HepG2 (cell line): ENCODE measurements around the gene RNF126. TPM values are rescaled to one million over a fixed set of nuclear protein-coding genes. Genes with fewer than 3 reads are reported as not detected.

Source experiments
- AHR ChIP-seq: IDR thresholded peaks from 2 replicates; pipeline ENCODE4 v1.6.1; 2018; ENCODE audit warnings: missing genetic modification reagents, missing compliant biosample characterization
- CHD4 ChIP-seq: fragments of 200-600 bp; sonication (generic); IDR thresholded peaks from 2 replicates; pipeline ENCODE4 v1.7.0; 2017; ENCODE audit warnings: mild to moderate bottlenecking, low read length, borderline replicate concordance
- HIVEP1 ChIP-seq: sonication (generic); formaldehyde crosslinking; IDR thresholded peaks from 2 replicates; pipeline ENCODE4 v1.4.0; 2020; ENCODE audit warnings: mild to moderate bottlenecking, missing genetic modification reagents
- IKZF5 ChIP-seq: IDR thresholded peaks from 2 replicates; pipeline ENCODE4 v1.6.1; 2018; ENCODE audit warnings: missing genetic modification reagents, mild to moderate bottlenecking, missing compliant biosample characterization
- MED1 ChIP-seq: sonication (generic); formaldehyde crosslinking; IDR thresholded peaks from 2 replicates; pipeline ENCODE4 v1.4.0; 2020; ENCODE audit warnings: missing genetic modification reagents
- MIER2 ChIP-seq: IDR thresholded peaks from 2 replicates; pipeline ENCODE4 v1.6.1; 2016; ENCODE audit warnings: missing biosample characterization, missing genetic modification reagents
- MIXL1 ChIP-seq: IDR thresholded peaks from 2 replicates; pipeline ENCODE4 v1.6.1; 2016
- MXI1 ChIP-seq: IDR thresholded peaks from 3 replicates; pipeline ENCODE4 v1.6.1; 2012; ENCODE audit warnings: low read depth, low read length, inconsistent platforms, borderline replicate concordance
- NONO ChIP-seq, 2 experiments: fragments of 450-650 bp in 1 of 2; sonication (generic) in 1 of 2; formaldehyde crosslinking in 1 of 2; IDR thresholded peaks in 1 of 2; conservative IDR thresholded peaks in 1 of 2; 2 replicates each; pipeline versions ENCODE4 v1.6.1 to v1.8.0; 2017 to 2022; ENCODE audit warnings: mild to moderate bottlenecking in 1 of 2, missing genetic modification reagents in 1 of 2, moderate library complexity in 1 of 2
- PLSCR1 ChIP-seq: sonication (generic); formaldehyde crosslinking; IDR thresholded peaks from 2 replicates; pipeline ENCODE4 v1.5.0; 2020; ENCODE audit warnings: missing genetic modification reagents, mild to moderate bottlenecking, borderline replicate concordance
- POGZ ChIP-seq: sonication (generic); formaldehyde crosslinking; IDR thresholded peaks from 2 replicates; pipeline ENCODE4 v1.4.0; 2020; ENCODE audit warnings: mild to moderate bottlenecking, missing genetic modification reagents
- SOX5 ChIP-seq: IDR thresholded peaks from 2 replicates; pipeline ENCODE4 v1.6.1; 2016; ENCODE audit warnings: borderline replicate concordance
- SOX6 ChIP-seq, 2 experiments: fragments of 450-650 bp in 1 of 2; sonication (generic) in 1 of 2; formaldehyde crosslinking in 1 of 2; IDR thresholded peaks; 2 replicates each; pipeline versions ENCODE4 v1.4.0 to v1.6.1; 2017 to 2020; ENCODE audit warnings: antibody characterized with exemption in 1 of 2, mild to moderate bottlenecking in 1 of 2, missing genetic modification reagents in 1 of 2
- STAG1 ChIP-seq: sonication (generic); formaldehyde crosslinking; IDR thresholded peaks from 2 replicates; pipeline ENCODE4 v1.4.0; 2020; ENCODE audit warnings: missing genetic modification reagents
- THAP11 ChIP-seq: IDR thresholded peaks from 2 replicates; pipeline ENCODE4 v1.6.1; 2016; ENCODE audit warnings: missing biosample characterization, missing genetic modification reagents
- THRA ChIP-seq: sonication (generic); formaldehyde crosslinking; IDR thresholded peaks from 2 replicates; pipeline ENCODE4 v1.4.0; 2020; ENCODE audit warnings: missing genetic modification reagents, borderline replicate concordance
- ZBTB7A ChIP-seq: sonication (generic); formaldehyde crosslinking; IDR thresholded peaks from 2 replicates; pipeline ENCODE4 v1.8.0; 2022; ENCODE audit warnings: mild to moderate bottlenecking, missing genetic modification reagents
- ZNF138 ChIP-seq: sonication (generic); formaldehyde crosslinking; IDR thresholded peaks from 2 replicates; pipeline ENCODE4 v1.5.0; 2020; ENCODE audit warnings: mild to moderate bottlenecking, low read depth, missing genetic modification reagents
- ZNF160 ChIP-seq: sonication (generic); formaldehyde crosslinking; IDR thresholded peaks from 2 replicates; pipeline ENCODE4 v1.8.0; 2022; ENCODE audit warnings: mild to moderate bottlenecking, inconsistent platforms, missing genetic modification reagents
- ZNF329 ChIP-seq: sonication (generic); formaldehyde crosslinking; IDR thresholded peaks from 2 replicates; pipeline ENCODE4 v1.9.0; 2021; ENCODE audit warnings: low read depth, mild to moderate bottlenecking, missing genetic modification reagents
- ZNF33B ChIP-seq: sonication (generic); formaldehyde crosslinking; IDR thresholded peaks from 2 replicates; pipeline ENCODE4 v1.5.1; 2020; ENCODE audit warnings: mild to moderate bottlenecking, missing genetic modification reagents
- ZNF547 ChIP-seq: sonication (generic); formaldehyde crosslinking; IDR thresholded peaks from 2 replicates; pipeline ENCODE4 v1.5.1; 2020; ENCODE audit warnings: mild to moderate bottlenecking, missing genetic modification reagents
- ZNF552 ChIP-seq: sonication (generic); formaldehyde crosslinking; IDR thresholded peaks from 2 replicates; pipeline ENCODE4 v1.9.0; 2022; ENCODE audit warnings: missing genetic modification reagents, mild to moderate bottlenecking, borderline replicate concordance
- ZNF605 ChIP-seq: sonication (generic); formaldehyde crosslinking; IDR thresholded peaks from 2 replicates; pipeline ENCODE4 v1.8.0; 2022; ENCODE audit warnings: mild to moderate bottlenecking, missing genetic modification reagents
- ZNF607 ChIP-seq: sonication (generic); formaldehyde crosslinking; IDR thresholded peaks from 2 replicates; pipeline ENCODE4 v1.5.1; 2020; ENCODE audit warnings: missing genetic modification reagents, mild to moderate bottlenecking, borderline replicate concordance
- ZNF790 ChIP-seq: sonication (generic); formaldehyde crosslinking; IDR thresholded peaks from 2 replicates; pipeline ENCODE4 v1.8.0; 2022; ENCODE audit warnings: missing genetic modification reagents, mild to moderate bottlenecking, borderline replicate concordance
- polyA plus RNA-seq, 8 experiments: library from polyadenylated mRNA; depleted of rRNA in 3 of 8; stranded (reverse) in 7 of 8; unstranded in 1 of 8; fragments of >200 nt; fragmentation: Illumina TruSeq in 4 of 8; extraction: Trizol in 4 of 8; gene quantifications; 2 replicates each; pipeline versions ENCODE4 v1.2.1 to v1.2.3, GENCODE V29; 2011 to 2016; ENCODE audit warnings: low read depth in 4 of 8, missing spikeins in 1 of 8, mixed read lengths in 1 of 8; ENCODE audit not compliant: insufficient read depth in 1 of 8
- total RNA-seq, 5 experiments: library from RNA; depleted of rRNA; stranded (reverse); fragments of >200 nt; fragmentation: Illumina TruSeq; extraction: Trizol; gene quantifications; 2 replicates each; pipeline ENCODE4 v1.2.3, GENCODE V29; 2016; ENCODE audit warnings: low read depth in 1 of 5
- TF ChIP-seq, protein P1 (sequence below): sonication (generic); formaldehyde crosslinking; IDR thresholded peaks from 2 replicates; pipeline ENCODE4 v1.4.0; 2020; ENCODE audit warnings: mild to moderate bottlenecking, missing genetic modification reagents

The RNF126 gene
- total and polyA plus RNA-seq, 2 of the 13 experiments (the other 11 are each of a cell fraction or from before 2014, with no cell fraction given), result 23.2 to 34.0 TPM

GRCh38 chr19:664913-665443 lies 2.0 kb upstream of the RNF126 start (continued):
- peak; percentile 99 for TF ChIP-seq STAG1 (CRISPR knock-in tag)
- peak; percentile 33; the same call in 1 of the 2 replicates for TF ChIP-seq ZNF605 (CRISPR knock-in tag)
- TF ChIP-seq PLSCR1, result no peak
- TF ChIP-seq POGZ (CRISPR knock-in tag), result peak; percentile 41; the same call in 1 of the 2 replicates
- 0 out of 2 replicates have a peak, but pooled peaks have one; percentile 56 for TF ChIP-seq ZNF33B (CRISPR knock-in tag)
- TF ChIP-seq SOX5 (CRISPR knock-in tag), result peak; percentile 45; the same call in 1 of the 2 replicates
- TF ChIP-seq MIXL1, result peak; percentile 63; the same call in 1 of the 2 replicates
- peak; percentile 41; the same call in 1 of the 2 replicates for TF ChIP-seq ZNF790 (CRISPR knock-in tag)
- TF ChIP-seq AHR (CRISPR knock-in tag), result peak; percentile 49; the same call in 1 of the 2 replicates
- peak; percentile 97 for TF ChIP-seq ZBTB7A (CRISPR knock-in tag)
- peak; percentile 60; the same call in 1 of the 2 replicates for TF ChIP-seq ZNF160 (CRISPR knock-in tag)
- peak; percentile 84; the same call in 1 of the 2 replicates for TF ChIP-seq ZNF329
- 0 out of 2 replicates have a peak, but pooled peaks have one; percentile 41 for TF ChIP-seq MIER2 (CRISPR knock-in tag)
- peak; percentile 65 for TF ChIP-seq MED1 (CRISPR knock-in tag)
- peak; percentile 93 for TF ChIP-seq ZNF607 (CRISPR knock-in tag)
- TF ChIP-seq THAP11 (CRISPR knock-in tag), result peak; percentile 48; the same call in 1 of the 2 replicates
- TF ChIP-seq HIVEP1 (CRISPR knock-in tag), result peak; percentile 75
- TF ChIP-seq IKZF5, result peak; percentile 52; the same call in 1 of the 2 replicates
- TF ChIP-seq ZNF552 (CRISPR knock-in tag), result 0 out of 2 replicates have a peak, but pooled peaks have one; percentile 38
- no peak for TF ChIP-seq SOX6 (IDR thresholded peaks at IDR 0.05)
- TF ChIP-seq SOX6 (CRISPR knock-in tag; IDR thresholded peaks at IDR 0.05), result peak; percentile 50; the same call in 1 of the 2 replicates
- no peak; the same call in 2 of the 3 replicates for TF ChIP-seq MXI1
- TF ChIP-seq CHD4, result no peak
- TF ChIP-seq ZNF138 (CRISPR knock-in tag), result peak; percentile 48; the same call in 1 of the 2 replicates
- TF ChIP-seq, protein P1, sequence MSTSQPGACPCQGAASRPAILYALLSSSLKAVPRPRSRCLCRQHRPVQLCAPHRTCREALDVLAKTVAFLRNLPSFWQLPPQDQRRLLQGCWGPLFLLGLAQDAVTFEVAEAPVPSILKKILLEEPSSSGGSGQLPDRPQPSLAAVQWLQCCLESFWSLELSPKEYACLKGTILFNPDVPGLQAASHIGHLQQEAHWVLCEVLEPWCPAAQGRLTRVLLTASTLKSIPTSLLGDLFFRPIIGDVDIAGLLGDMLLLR, result peak; percentile 63; the same call in 1 of the 2 replicates
- TF ChIP-seq NONO (IDR thresholded peaks at IDR 0.05), result no peak
- TF ChIP-seq NONO (CRISPR knock-in tag; conservative IDR thresholded peaks at IDR 0.05), result 0 out of 2 replicates have a peak, but pooled peaks have one; percentile 39
- TF ChIP-seq ZNF547, result peak; percentile 71; the same call in 1 of the 2 replicates
- 0 out of 2 replicates have a peak, but pooled peaks have one; percentile 41 for TF ChIP-seq THRA (CRISPR knock-in tag)
